Measurements from ENCODE around the gene DCLK3.

The DCLK3 gene

DNA sequence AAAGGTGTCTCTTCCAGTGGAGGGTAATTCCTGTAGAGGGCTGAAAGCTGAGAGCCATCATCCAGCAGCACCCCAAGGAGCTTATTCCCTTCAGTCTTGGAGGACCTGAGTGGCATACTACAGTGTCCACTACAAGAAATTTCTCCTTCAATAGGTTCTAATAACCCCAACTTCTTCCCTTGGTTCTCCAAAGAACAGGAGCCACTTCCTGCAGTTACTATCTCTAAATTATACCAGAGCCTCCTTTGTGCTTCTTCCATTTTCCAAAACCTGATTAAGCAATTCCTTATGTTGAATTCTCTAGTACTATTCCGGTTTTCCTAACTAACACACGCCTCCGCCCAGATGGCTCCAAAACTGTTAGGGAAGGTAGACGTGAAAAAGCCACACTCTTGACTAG, 50.4 kb downstream of the DCLK3 start:
- no peak overlapping the region for H3K4me3 ChIP-seq (replicated peaks; ENCODE audit: insufficient read depth, low read length)
- H3K27me3 ChIP-seq (ENCODE audit: insufficient read depth, poor library complexity, severe bottlenecking): no peaks in the 10 kb centered on the region
- no peak for TF ChIP-seq GABPA (IDR thresholded peaks at IDR 0.05; ENCODE audit: low read depth)
- TF ChIP-seq, protein P1, sequence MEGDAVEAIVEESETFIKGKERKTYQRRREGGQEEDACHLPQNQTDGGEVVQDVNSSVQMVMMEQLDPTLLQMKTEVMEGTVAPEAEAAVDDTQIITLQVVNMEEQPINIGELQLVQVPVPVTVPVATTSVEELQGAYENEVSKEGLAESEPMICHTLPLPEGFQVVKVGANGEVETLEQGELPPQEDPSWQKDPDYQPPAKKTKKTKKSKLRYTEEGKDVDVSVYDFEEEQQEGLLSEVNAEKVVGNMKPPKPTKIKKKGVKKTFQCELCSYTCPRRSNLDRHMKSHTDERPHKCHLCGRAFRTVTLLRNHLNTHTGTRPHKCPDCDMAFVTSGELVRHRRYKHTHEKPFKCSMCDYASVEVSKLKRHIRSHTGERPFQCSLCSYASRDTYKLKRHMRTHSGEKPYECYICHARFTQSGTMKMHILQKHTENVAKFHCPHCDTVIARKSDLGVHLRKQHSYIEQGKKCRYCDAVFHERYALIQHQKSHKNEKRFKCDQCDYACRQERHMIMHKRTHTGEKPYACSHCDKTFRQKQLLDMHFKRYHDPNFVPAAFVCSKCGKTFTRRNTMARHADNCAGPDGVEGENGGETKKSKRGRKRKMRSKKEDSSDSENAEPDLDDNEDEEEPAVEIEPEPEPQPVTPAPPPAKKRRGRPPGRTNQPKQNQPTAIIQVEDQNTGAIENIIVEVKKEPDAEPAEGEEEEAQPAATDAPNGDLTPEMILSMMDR (IDR thresholded peaks at IDR 0.05; ENCODE audit: insufficient read depth, low read length): no peak
- no peak for TF ChIP-seq POLR2AphosphoS5 (IDR thresholded peaks at IDR 0.05; ENCODE audit: low read depth)
- H3K27ac ChIP-seq (replicated peaks): no peak overlapping the region
- DNase-seq (ENCODE audit: low read depth in 1 of 2, low spot score in 1 of 2): no peak

DNA sequence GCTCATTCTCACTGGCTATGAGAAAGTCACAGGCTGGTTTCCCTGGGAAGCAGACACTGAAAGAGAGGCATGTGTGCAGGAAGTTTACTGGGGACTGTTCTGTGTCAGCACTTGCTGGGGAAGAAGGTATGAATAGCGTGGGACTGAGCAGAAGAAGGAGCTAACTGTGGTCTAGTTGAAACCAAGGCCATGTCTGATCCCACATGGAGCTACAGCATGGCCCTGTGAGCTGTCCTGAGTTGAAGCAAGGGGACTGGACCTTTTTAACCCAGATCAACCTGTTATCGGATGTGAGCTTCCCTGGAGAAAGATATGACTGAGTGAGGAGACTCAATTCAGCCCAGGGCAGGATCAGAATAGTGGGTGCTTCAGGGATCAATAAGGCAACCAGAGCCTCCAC, 53.7 kb downstream of the DCLK3 start:
- no peak overlapping the region for H3K27ac ChIP-seq (replicated peaks)
- no peak for DNase-seq (ENCODE audit: low read depth in 1 of 2, low spot score in 1 of 2)
- H3K27me3 ChIP-seq (ENCODE audit: insufficient read depth, poor library complexity, severe bottlenecking): no peaks in the 10 kb centered on the region
- H3K4me3 ChIP-seq (replicated peaks; ENCODE audit: insufficient read depth, low read length): no peak overlapping the region
- TF ChIP-seq POLR2AphosphoS5 (IDR thresholded peaks at IDR 0.05; ENCODE audit: low read depth): no peak
- TF ChIP-seq SPI1 (IDR thresholded peaks at IDR 0.05; ENCODE audit: borderline replicate concordance, low read depth): no peak
- TF ChIP-seq, protein P1 (IDR thresholded peaks at IDR 0.05; ENCODE audit: insufficient read depth, low read length): no peak
- TF ChIP-seq GABPA (IDR thresholded peaks at IDR 0.05; ENCODE audit: low read depth): no peak
- TF ChIP-seq, protein P2, sequence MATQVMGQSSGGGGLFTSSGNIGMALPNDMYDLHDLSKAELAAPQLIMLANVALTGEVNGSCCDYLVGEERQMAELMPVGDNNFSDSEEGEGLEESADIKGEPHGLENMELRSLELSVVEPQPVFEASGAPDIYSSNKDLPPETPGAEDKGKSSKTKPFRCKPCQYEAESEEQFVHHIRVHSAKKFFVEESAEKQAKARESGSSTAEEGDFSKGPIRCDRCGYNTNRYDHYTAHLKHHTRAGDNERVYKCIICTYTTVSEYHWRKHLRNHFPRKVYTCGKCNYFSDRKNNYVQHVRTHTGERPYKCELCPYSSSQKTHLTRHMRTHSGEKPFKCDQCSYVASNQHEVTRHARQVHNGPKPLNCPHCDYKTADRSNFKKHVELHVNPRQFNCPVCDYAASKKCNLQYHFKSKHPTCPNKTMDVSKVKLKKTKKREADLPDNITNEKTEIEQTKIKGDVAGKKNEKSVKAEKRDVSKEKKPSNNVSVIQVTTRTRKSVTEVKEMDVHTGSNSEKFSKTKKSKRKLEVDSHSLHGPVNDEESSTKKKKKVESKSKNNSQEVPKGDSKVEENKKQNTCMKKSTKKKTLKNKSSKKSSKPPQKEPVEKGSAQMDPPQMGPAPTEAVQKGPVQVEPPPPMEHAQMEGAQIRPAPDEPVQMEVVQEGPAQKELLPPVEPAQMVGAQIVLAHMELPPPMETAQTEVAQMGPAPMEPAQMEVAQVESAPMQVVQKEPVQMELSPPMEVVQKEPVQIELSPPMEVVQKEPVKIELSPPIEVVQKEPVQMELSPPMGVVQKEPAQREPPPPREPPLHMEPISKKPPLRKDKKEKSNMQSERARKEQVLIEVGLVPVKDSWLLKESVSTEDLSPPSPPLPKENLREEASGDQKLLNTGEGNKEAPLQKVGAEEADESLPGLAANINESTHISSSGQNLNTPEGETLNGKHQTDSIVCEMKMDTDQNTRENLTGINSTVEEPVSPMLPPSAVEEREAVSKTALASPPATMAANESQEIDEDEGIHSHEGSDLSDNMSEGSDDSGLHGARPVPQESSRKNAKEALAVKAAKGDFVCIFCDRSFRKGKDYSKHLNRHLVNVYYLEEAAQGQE (IDR thresholded peaks at IDR 0.05; ENCODE audit: insufficient replicate concordance, low read depth): no peak

DNA sequence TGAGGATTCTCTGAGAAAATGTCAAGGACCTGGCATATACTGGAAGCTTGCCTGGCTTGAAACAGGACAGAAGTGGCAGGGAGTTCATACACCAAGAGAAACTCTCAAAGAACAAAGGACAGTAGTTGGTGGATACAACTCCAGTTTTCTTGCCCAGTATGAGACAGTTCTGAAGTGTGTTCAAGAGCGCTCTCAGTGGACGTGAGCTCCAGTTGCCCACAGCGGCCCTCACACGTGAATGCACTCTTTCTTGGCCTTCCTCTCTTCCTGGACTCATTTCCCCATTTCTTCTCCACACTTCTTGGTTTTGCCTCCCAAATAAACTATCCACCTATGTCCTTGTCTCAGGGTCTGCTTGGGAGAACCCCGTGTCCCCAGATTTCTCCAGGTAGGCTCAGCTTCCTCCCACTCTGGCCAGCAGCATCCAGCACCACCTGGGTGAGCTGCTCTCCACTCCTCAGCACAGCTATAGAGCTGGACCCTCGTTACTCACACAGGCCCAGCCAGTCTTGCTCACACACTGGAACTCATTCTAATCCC, 54.5 kb downstream of the DCLK3 start:
- TF ChIP-seq POLR2AphosphoS5 (IDR thresholded peaks at IDR 0.05; ENCODE audit: low read depth) (no peak), GABPA (IDR thresholded peaks at IDR 0.05; ENCODE audit: low read depth) (no peak), SPI1 (IDR thresholded peaks at IDR 0.05; ENCODE audit: borderline replicate concordance, low read depth) (no peak)
- TF ChIP-seq, protein P2 (IDR thresholded peaks at IDR 0.05; ENCODE audit: insufficient replicate concordance, low read depth): no peak
- TF ChIP-seq, protein P1 (IDR thresholded peaks at IDR 0.05; ENCODE audit: insufficient read depth, low read length): no peak
- no peak for DNase-seq (ENCODE audit: low read depth in 1 of 2, low spot score in 1 of 2)
- Histone ChIP-seq H3K27ac (replicated peaks) (no peak overlapping the region), H3K4me3 (replicated peaks; ENCODE audit: insufficient read depth, low read length) (no peak overlapping the region), H3K27me3 (ENCODE audit: insufficient read depth, poor library complexity, severe bottlenecking) (no peaks in the 10 kb centered on the region)

DNA sequence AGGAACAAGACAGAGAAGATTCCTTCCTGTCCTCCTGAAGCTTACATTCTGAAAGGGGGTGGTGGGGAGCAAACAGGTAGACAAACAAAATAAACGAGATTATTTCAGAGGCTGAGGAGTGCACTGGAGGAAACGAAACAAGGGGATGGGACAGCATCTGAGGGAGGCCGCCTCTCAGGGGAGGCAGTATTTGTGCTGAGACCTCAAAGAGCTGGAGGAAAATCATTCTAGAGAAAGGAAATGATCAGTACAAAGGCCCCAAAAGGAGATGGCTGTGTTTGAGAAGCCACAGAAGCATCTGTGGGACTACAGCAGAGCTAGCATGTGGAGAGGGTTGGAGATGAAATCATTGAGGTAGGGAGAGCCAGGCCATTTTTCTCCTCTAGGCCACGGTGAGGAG, 55.1 kb downstream of the DCLK3 start:
- TF ChIP-seq GABPA (IDR thresholded peaks at IDR 0.05; ENCODE audit: low read depth) (no peak), POLR2AphosphoS5 (IDR thresholded peaks at IDR 0.05; ENCODE audit: low read depth) (no peak), SPI1 (IDR thresholded peaks at IDR 0.05; ENCODE audit: borderline replicate concordance, low read depth) (no peak)
- TF ChIP-seq, protein P2 (IDR thresholded peaks at IDR 0.05; ENCODE audit: insufficient replicate concordance, low read depth): no peak
- TF ChIP-seq, protein P1 (IDR thresholded peaks at IDR 0.05; ENCODE audit: insufficient read depth, low read length): no peak
- no peak overlapping the region for H3K27ac ChIP-seq (replicated peaks)
- no peak overlapping the region for H3K4me3 ChIP-seq (replicated peaks; ENCODE audit: insufficient read depth, low read length)
- no peaks in the 10 kb centered on the region for H3K27me3 ChIP-seq (ENCODE audit: insufficient read depth, poor library complexity, severe bottlenecking)
- no peak for DNase-seq (ENCODE audit: low read depth in 1 of 2, low spot score in 1 of 2)
